NCI-H187 treated with DMSO at 0.1 percent for 48 hours (cell line): Measurements from ENCODE around the gene DCLRE1B.

ENCODE experiments used
- DNase-seq: peaks from one replicate; lab custom pipeline; 2025; lab: John Stamatoyannopoulos, UW

Gene DCLRE1B

GRCh38 chr1:113904674-113905434 lies at the start of gene DCLRE1B, which contains the start of gene AP4B1:
Gene DCLRE1B (plus strand): TSS chr1:113905326. CDS start chr1:113905587, 261 bp downstream.
Gene AP4B1 (minus strand): TSS chr1:113904799. CDS start chr1:113904717, 82 bp downstream.
- DNase-seq: peak; percentile 99

- no peak for DNase-seq
Measured at GRCh38 chr1:113855630-113856400, 49.3 kb upstream of the DCLRE1B start.

- no peak for DNase-seq
Measured at GRCh38 chr1:113856401-113856790, 48.7 kb upstream of the DCLRE1B start.

GRCh38 chr1:113857776-113858175 lies 47.4 kb upstream of the DCLRE1B start:
- DNase-seq: no peak

- DNase-seq: no peak
Measured at GRCh38 chr1:113858418-113858817, 46.7 kb upstream of the DCLRE1B start.

GRCh38 chr1:113858982-113859381 lies 46.1 kb upstream of the DCLRE1B start:
- DNase-seq: no peak

GRCh38 chr1:113859478-113860175 lies 45.5 kb upstream of the DCLRE1B start:
- DNase-seq: no peak

- no peak for DNase-seq
Measured at GRCh38 chr1:113860891-113861290, 44.2 kb upstream of the DCLRE1B start.

GRCh38 chr1:113861641-113862040 lies 43.5 kb upstream of the DCLRE1B start:
- no peak for DNase-seq

GRCh38 chr1:113868387-113869083 lies 36.6 kb upstream of the DCLRE1B start:
- DNase-seq: no peak

GRCh38 chr1:113870778-113871177 lies 34.3 kb upstream of the DCLRE1B start:
- no peak for DNase-seq

- no peak for DNase-seq
Measured at GRCh38 chr1:113871597-113872113, 33.5 kb upstream of the DCLRE1B start, which contains the start of gene PTPN22. Gene PTPN22 (minus strand): TSS chr1:113871712.

GRCh38 chr1:113872219-113872935 lies 32.7 kb upstream of the DCLRE1B start:
- no peak for DNase-seq

GRCh38 chr1:113874012-113874879 lies 30.9 kb upstream of the DCLRE1B start:
- DNase-seq: no peak

GRCh38 chr1:113875714-113876113 lies 29.4 kb upstream of the DCLRE1B start:
- no peak for DNase-seq

- DNase-seq: no peak
Measured at GRCh38 chr1:113876176-113876575, 28.9 kb upstream of the DCLRE1B start.

- DNase-seq: no peak
Measured at GRCh38 chr1:113879739-113880038, 25.4 kb upstream of the DCLRE1B start.

GRCh38 chr1:113881661-113882060 lies 23.5 kb upstream of the DCLRE1B start:
- no peak for DNase-seq

- no peak for DNase-seq
Measured at GRCh38 chr1:113886417-113887401, 18.4 kb upstream of the DCLRE1B start.
